ENCODE data around the gene AHCY.
"Not testable (repeated sequence)": the region's sequence is repeated elsewhere in the genome, so short reads cannot be mapped to it uniquely, and the experiment has no call there.

Gene AHCY

DNA sequence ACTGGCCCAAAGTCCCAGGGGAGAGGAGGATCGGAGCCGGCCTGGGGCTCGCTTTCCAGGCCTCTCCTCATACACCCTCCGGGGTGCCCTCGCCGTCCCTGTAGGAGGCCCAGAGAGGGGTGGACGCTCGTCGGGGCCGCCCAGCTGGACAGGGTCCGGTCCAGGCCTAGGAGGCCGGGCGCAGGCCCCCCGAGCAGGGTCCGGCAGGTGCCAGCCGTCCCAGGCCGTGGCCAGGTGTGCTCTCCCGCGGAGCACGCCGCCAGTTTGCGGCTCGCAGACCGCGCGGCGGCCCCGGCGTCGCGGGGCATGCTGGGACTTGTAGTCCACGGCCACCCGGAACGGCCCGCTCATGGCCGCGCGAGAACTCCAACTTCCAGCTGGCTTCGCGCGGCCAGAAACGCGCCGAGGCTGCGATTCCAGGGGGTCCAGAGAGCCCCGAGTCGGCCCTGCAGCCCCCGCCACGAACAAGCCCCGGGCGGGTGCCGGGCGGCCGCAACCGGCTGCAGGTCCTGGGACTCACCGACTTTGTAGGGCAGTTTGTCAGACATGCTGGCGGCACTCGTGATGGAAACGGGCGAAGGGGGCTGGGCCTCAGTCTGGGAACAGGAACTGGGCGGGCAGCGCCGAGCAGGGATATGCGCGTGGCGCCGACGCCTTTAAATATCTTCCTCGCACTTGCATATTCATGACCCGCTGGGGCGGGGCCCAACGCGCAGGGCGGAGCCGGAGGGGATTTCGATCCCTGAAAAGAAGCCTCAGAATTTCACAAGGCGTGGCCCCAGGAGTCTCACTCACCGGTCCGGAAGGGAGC is at the start of gene AHCY:
AHCY (minus strand) TSS at position 633 of the 811 bp plus-strand sequence; CDS start at position 548, 85 bp downstream.
- DNase-seq (ENCODE audit: low read depth, low spot score), result peak; percentile 84

DNA sequence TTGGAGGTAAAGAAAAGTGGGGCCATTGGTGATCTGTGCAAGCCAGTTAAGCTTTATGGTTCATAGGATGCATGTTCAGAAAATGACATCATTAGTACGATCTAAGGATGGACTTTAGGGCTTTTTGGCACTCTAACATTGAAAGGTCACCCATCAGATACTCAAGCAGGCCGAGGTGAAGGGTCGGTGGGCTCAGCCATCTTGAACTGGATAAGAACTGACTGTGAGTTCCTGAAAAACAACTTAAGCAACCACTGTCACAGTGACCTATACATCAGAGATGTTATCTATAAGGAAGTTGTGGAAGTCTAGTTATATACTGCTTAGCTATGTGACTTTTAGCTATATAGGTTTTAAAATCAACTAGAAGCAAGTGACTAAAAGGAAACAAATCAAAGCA is 46.9 kb upstream of the AHCY start:
- DNase-seq (ENCODE audit: low read depth, low spot score), result no peak

DNA sequence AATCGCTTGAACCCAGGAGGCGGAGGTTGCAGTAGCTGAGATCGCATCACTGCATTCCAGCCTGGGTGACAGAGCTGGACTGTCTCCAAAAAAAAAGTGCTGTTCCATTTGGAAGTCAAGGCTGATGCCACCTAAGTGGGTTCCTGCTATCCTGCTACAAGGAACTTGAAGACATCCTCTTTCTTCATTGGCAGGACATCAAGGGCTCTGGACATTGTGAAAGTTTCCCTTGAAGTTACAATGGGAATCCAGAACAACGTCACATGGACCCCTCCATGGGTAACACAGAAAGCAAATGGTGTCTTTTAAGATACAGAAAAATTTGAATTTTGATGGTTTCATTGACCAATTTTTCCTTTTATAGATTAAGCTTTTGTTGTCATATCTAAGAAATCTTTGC is 44.4 kb upstream of the AHCY start:
- DNase-seq (ENCODE audit: low read depth, low spot score), result no peak

DNA sequence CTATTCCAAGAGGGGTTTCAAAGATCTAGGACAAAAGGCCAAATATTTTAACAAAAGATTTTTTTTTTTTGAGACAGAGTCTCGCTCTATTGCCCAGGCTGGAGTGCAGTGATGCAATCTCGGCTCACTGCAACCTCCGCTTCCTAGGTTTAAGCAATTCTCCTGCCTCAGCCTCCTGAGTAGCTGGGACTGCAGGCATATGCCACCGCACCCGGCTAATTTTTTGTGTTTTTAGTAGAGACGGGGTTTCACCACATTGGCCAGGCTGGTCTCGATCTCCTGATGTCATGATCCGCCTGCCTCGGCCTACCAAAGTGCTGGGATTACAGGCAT is 43.3 kb upstream of the AHCY start:
- not testable (repeated sequence) for DNase-seq (ENCODE audit: low read depth, low spot score)

DNA sequence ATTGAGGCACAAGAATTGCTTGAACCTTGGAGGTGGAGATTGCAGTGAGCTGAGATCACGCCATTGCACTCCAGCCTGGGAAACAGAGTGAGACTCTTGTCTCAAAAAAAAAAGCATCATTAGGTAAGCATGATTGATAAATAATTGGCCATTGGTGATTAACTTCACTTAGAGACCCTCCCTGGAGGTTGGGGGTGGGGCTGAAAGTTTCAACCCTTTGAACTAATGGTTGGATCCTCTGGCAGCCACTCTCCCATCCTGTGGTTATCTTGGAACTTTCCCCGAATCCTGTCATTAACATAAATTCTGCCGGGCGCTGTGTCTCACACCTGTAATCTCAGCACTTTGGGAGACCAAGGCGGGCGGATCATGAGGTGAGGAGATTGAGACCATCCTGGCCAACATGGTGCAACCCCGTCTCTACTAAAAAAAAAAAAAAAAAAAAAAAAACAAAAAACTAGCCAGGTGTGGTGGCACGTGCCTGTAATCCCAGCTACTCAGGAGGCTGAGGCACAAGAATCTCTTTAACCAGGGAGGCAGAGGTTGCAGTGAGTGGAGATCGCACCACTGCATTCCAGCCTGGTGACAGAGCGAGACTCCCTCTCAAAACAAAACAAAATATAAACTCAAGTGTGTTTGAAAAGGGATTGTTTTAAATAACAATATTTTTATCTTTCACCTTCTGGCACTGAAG is 42.8 kb upstream of the AHCY start:
- DNase-seq (ENCODE audit: low read depth, low spot score), result not testable (repeated sequence)

DNA sequence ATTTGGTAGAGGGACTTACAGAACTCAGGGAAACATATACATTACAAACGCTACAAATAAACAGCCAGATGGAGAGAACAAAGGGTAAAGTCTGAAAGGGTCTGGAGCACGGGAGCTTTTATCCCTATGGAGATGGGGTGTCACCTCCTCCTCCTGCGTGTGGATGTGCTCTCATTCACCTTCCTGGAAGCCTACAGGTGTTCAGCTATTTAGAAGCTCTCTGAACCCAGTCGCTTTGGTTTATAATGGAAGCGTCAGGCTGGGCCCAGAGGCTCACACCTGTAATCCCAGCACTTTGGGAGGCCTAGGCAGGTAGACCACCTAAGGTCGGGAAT is 42.2 kb upstream of the AHCY start:
- no peak for DNase-seq (ENCODE audit: low read depth, low spot score)

DNA sequence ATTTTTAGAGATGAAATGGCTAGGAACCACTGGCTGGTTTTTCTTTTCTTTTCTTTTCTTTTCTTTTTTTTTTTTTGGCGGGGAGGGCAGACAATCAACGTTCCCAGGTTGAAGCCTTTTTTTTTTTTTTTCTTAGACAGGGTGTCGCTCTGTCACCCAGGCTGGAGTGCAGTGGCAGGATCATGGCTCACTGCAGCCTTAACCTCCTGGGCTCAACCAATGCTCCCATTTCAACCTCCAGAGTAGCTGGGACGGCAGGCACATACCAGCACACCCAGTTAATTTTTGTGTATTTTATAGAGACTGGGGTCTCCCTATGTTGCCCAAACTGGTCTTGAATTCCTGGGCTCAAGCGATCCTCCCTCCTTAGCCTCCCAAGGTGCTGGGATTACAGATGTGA is 41.1 kb upstream of the AHCY start:
- no peak for DNase-seq (ENCODE audit: low read depth, low spot score)

DNA sequence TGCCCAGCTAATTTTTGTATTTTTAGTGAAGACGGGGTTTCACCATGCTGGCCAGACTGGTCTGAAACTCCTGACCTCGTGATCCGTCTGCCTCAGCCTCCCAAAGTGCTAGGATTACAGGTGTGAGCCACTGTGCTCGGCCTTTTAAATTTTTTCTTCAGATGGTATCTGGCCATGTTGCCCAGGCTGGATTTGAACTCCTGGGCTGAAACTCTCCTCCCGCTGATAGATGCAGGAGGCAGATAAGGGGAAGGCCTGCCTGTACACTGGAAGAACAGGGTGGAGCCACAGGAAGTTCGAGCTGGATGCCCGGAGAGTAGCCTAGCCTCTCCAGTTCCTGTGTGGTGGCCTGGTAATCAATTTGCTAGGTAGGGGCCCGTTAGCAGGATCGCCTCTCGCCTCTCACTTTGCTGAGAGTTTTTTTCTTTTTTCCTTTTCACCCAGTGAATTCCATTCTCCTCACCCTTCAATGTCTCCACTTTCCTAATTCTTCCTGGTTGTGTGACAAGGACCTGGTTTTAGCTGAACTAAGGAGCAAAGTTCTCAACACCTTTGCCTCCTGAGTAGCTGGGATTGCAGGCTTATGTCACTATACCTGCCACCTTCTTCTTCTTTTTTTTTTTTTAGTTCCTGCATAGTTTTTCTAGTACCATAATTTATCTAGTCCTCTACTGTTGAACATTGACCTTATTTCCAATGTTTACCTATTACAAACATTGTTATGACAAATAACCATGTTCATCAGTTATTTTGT is 40.5 kb upstream of the AHCY start:
- no peak for DNase-seq (ENCODE audit: low read depth, low spot score)

DNA sequence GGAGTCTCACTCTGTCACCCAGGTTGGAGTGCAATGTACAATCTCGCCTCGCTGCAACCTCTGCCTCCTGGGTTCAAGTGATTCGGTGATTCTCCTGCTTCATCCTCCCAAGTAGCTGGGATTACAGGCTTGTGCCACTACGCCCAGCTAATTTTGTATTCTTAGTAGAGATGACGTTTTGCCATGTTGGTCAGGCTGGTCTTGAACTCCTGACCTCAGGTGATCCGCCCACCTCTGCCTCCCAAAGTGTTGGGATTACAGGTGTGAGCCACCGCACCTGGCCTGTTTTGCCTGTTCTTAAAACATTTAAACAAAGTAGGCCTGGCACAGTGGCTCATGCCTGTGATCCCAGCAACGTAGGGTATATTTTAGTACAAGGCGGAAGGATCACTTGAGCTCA is 38.0 kb upstream of the AHCY start:
- DNase-seq (ENCODE audit: low read depth, low spot score), result not testable (repeated sequence)

DNA sequence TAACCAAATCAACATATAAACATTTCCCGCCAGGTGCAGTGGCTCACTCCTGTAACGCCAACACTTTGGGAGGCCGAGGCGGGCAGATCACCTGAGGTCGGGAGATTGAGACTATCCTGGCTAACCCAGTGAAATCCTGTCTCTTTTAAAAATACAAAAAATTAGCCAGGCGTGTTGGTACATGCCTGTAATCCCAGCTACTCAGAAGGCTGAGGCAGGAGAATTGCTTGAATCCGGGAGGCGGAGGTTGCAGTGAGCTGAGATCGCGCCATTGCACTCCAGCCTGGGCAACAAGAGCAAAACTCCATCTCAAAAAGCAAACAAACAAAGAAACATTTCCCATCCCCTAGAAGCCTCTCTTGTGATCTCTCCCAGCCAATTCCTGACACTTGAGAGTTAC is 37.6 kb upstream of the AHCY start:
- DNase-seq (ENCODE audit: low read depth, low spot score), result not testable (repeated sequence)

DNA sequence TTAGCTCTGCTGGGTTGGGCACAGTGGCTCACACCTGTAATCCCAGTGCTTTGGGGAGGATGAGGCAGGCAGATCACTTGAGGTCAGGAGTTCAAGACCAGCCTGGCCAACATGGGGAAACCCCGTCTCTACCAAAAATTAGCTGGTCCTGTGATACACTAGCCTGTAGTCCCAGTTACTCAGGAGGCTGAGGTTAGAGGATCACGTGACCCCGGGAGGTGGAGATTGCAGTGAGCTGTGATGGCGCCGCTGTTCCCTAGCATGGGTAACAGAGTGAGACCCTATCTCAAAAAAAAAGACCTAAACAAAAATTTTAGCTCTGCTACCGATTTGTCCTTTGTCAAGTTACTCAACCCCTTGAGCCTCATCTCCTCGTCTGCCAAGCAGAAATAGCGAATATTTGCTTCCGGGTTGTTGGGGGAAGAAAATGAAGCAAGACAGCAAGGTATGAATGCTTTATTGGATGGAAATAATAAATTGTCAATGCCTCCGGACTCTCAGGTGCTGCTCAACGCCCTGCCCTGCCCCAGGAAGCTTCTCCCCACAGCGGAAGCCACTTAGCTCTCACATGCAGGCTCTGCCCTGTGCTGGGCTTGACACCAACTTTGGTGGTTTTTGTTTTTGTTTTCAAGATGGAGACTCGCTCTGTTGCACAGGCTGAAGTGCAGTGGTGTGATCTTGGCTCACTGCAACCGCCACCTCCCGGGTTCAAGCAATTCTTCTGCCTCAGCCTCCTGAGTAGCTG is 35.0 kb upstream of the AHCY start:
- no peak for DNase-seq (ENCODE audit: low read depth, low spot score)

DNA sequence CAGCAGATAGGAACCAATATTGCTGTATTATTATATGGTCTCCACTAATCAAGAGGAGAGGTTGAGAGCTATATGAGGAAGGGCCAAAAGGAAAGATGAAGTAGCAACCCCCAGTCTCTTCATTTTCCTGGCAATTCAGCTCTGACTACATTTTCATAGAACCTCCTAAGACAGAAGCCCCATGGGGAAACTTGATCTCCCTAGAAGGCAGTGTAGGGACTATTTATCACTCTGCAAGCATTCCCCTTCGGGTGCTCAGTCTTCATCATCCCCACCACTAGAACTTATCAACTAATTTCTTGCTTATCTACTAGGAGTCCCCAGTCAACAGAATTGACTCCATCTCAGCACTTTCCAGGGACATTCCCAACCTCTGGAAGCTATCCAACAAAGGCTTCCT is 34.4 kb upstream of the AHCY start:
- no peak for DNase-seq (ENCODE audit: low read depth, low spot score)

DNA sequence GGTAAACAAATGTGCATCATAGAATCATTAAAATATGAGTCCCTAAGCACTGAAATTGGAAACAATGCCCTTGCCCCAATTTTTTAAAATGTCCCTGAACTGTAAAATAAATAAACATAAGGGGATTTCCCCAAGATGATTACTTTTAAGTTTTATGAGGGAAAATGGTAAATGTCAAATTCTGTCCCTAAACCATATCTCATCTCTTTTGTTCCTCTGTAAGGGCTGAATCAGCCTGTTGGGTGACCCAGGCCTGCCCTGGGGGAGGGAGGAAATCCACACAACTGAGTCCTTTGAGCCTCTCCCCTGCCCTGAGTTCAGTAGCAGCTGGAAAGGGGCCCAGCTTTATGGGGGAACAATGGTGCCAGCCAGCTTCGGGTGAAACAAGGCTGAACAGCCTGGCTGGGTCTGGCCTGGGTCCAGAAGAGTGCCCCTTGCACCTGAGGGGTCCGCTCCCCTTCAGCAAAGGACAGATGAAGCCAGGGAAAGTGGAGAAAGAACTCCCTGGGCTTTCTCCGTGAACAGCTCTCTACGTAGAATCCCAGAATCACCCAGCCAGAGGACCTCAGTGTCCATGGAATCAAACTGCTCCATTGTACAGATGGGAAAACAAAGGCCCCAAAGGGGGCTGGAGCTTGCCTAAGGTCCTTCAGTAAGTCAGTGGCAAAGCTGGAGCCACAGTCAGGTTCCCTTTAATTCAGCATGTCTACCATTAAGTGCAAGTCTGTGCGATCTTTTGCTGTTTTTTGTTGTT is 31.7 kb upstream of the AHCY start:
- no peak for DNase-seq (ENCODE audit: low read depth, low spot score)

DNA sequence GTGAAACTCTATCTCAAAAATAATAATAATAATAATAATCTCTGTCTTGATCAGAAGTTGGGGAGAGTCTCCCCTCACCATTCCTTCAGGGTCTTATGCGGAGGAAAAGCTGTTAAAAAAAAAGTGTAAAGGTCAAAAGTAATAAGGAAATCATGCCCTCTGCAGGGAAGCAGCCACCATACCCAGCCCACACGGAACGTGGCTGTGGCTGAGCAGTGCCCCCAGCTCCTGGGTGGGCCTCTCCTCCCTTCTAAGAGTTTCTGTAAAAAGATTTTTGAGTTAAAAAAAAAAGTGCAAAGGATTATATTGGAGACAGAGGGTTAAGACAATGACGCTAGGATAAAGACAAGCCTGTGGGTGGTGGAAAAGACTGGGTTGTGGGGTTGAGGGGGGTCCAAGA is 30.6 kb upstream of the AHCY start:
- no peak for DNase-seq (ENCODE audit: low read depth, low spot score)

DNA sequence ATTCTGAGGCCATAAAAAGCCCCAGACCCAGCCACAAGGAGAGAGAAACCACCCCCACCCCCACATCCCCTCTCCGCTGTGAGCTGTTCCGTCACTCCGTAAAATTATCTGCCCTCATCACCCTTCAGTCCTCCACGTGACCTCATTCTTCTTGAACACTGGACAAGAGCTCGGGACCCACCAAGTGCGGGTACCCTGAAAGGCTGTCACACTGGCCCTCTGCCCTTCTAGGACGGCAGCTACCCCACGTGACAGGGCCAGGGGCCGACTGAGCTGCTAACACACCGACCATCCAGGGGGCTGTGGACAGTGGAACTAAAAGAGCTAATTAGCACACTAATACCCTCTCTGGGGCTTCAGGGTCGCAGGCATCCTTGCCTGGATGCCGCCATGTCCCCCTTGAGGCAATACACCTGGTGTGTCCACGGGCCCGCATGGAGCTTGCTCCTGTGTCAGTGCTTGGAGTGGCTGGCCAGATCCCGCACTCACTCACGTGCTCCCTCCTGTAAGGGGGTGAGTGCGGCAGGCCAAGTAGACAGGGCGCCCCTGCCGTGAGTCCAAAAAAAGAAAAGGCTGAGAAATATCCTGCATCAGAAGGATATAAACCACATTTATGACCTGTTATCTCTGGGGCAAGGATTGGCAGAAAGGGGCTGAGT is 29.2 kb upstream of the AHCY start:
- no peak for DNase-seq (ENCODE audit: low read depth, low spot score)

DNA sequence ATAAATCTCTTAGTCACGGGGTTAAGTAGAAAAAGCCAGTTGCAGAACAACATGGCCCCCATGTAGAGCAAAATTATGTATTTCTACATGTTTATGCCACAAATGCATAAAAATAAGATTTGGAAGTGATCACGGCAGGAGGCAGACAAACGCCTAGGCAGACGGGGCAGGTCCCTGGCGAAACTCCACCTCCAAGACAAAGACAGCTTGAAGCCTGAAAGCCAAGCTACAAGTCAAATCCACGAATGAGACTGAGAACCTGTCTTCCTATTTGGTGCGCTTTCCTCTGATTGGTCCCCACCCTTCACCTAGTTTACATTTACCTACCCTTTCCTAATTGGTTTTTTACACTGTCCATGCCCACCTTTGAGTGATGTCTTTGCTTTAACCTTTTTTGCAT is 28.7 kb upstream of the AHCY start:
- DNase-seq (ENCODE audit: low read depth, low spot score), result no peak

DNA sequence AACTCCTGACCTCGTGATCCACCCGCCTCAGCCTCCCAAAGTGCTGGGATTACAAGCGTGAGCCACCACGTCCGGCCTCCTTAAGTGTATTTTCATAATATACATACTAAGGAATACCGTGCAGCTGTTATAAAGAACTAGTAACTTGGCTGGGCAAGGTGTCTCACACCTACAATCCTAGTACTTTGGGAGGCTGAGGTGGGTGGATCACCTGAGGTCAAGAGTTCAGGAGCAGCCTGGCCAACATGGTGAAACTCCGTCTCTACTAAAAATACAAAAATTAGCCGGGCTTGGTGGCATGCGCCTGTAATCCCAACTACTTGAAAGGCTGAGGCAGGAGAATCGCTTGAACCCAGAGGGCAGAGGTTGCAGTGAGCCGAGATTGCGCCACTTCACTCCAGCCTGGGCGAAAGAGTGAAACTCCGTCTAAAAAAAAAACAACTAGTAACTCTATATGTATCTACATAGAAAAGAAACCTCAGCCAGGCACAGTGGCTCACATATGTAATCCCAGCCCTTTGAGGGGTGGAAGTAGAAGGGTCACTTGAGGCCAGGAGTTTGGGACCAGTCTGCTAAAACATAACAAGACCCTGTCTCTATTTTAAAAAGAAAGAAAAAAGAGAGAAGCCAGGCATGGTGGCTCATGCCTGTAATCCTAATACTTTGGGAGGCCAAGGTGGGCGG is 27.8 kb upstream of the AHCY start:
- DNase-seq (ENCODE audit: low read depth, low spot score), result not testable (repeated sequence)

DNA sequence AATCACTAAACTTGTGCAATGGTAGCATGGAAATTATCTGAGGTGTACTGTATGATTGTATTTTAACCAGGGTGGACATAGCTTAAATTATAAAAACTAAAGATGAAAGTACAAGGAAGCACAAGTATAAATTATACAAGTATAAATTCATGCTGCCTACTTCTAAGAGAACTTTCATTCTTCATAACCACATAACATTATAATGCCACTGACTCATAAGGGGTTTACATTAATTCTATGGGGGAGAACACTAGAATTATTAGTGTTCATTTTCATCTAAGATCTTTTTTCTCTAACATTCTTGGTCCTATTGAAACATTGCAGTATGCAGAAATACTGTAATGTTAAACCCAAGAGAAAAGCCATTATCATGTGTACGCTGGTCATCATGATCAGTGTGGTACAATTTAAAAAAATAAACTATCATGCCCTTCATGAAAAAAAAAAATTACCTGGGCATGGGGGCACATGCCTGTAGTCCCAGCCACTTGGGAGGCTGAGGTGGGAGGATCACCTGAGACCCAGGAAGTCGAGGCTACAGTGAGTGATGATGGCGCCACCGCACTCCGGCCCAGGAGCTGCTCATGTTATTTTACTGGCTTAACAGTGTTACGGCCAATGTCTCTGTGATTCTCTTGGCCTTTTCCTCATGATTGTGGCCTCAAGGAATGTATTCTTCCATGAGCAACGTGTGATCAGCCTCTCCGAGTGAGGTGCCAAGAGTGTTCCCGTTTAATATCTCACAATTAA is 25.9 kb upstream of the AHCY start:
- DNase-seq (ENCODE audit: low read depth, low spot score), result no peak

DNA sequence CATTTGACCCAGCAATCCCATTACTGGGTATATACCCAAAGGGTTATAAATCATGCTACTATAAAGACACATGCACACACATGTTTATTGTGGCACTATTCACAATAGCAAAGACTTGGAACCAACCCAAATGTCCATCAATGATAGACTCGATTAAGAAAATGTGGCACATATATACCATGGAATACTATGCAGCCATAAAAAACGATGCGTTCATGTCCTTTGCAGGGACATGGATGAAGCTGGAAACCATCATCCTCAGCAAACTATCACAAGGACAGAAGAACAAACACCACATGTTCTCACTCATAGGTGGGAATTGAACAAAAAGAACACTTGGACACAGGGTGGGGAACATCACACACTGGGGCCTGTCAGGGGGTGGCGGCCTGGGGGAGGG is 25.1 kb upstream of the AHCY start:
- not testable (repeated sequence) for DNase-seq (ENCODE audit: low read depth, low spot score)

All from activated CD4-positive, CD25-positive, alpha-beta regulatory T cell treated with anti-CD3 and anti-CD28 coated beads, Interleukin-2, amount 50 U/mL, for 16 hours (primary cell).